MCF 10A (cell line): Measurements from ENCODE around the gene SLC22A4. TPM values are rescaled to one million over a fixed set of nuclear protein-coding genes. Genes with fewer than 3 reads are reported as not detected.

Experiments
- BruUV-seq: library from RNA; stranded (reverse); fragments of 400-500 nt; replicated peaks from 2 replicates; lab custom pipeline; 2021; lab: Mats Ljungman, UMichigan
- CTCF ChIA-PET: fragments of 300-600 bp; sonication (Branson Sonifier 250); formaldehyde crosslinking; extraction: SDS; loops from one replicate; lab custom pipeline; 2021; ENCODE audit warnings: antibody characterized with exemption, inconsistent platforms; lab: Yijun Ruan, JAX
- POLR2A ChIA-PET: fragments of 300-600, 350-650 bp; sonication (Branson Sonifier 250); formaldehyde crosslinking; extraction: SDS; loops from one replicate; lab custom pipeline; 2020; ENCODE audit warnings: antibody characterized with exemption, inconsistent platforms; lab: Yijun Ruan, JAX
- DNase-seq: peaks from one replicate; pipeline ENCODE4 v3.0.0-alpha.2; 2018; ENCODE audit not compliant: unreplicated experiment
- H3K27ac Mint-ChIP-seq: one replicate; pipeline ENCODE4 v1.8.0; 2022; ENCODE audit warnings: mild to moderate bottlenecking, low read depth, mixed read lengths; ENCODE audit not compliant: unreplicated experiment
- H3K27me3 Mint-ChIP-seq: one replicate; pipeline ENCODE4 v1.8.0; 2022; ENCODE audit warnings: mixed read lengths; ENCODE audit not compliant: insufficient read depth, unreplicated experiment
- H3K36me3 Mint-ChIP-seq: one replicate; pipeline ENCODE4 v1.8.0; 2022; ENCODE audit warnings: mild to moderate bottlenecking, moderate library complexity, mixed read lengths; ENCODE audit not compliant: insufficient read depth, unreplicated experiment
- H3K4me1 Mint-ChIP-seq: one replicate; pipeline ENCODE4 v1.8.0; 2022; ENCODE audit warnings: mixed read lengths; ENCODE audit not compliant: insufficient read depth, unreplicated experiment
- H3K4me3 Mint-ChIP-seq: one replicate; pipeline ENCODE4 v1.8.0; 2022; ENCODE audit warnings: mild to moderate bottlenecking, moderate library complexity, mixed read lengths; ENCODE audit not compliant: unreplicated experiment
- H3K9me3 Mint-ChIP-seq: one replicate; pipeline ENCODE4 v1.8.0; 2022; ENCODE audit warnings: mixed read lengths; ENCODE audit not compliant: unreplicated experiment
- intact Hi-C: fragments of 100-400 bp; cut with micrococcal nuclease; formaldehyde crosslinking; loops from 2 replicates; pipeline ENCODE4 v1.14.1; 2022
- total RNA-seq: library from RNA; stranded (reverse); gene quantifications from 2 replicates; pipeline ENCODE4 v1.2.3, GENCODE V29; 2022
- TF ChIP-seq, protein P1 (sequence below): fragments of 200-600 bp; IDR thresholded peaks from one replicate; pipeline ENCODE4 v1.8.0; 2022; ENCODE audit warnings: antibody characterized with exemption, mild to moderate bottlenecking; ENCODE audit not compliant: unreplicated experiment

SLC22A4 gene
- total RNA-seq, 1 experiment from 2014 or later: 17.5 TPM

GRCh38 chr5:132384506-132385050 lies 90.4 kb downstream of the SLC22A4 start:
- POLR2A ChIA-PET: interaction anchor here (1.0 to 1.6 kb wide), 3 partner anchors 15 to 116 kb away, joined by 3 to 4 read pairs (median 4); partner anchors contain the start of genes IRF1 and SLC22A5
- BruUV-seq: no TSS peak
- intact Hi-C loops: loop anchor here (1.0 to 10.0 kb wide), 6 partner anchors 92 to 438 kb away; partner anchors contain the start of genes P4HA2 and SLC22A4
- Mint-ChIP-seq H3K36me3 (peaks cover 80% of the 10 kb centered on the region), H3K27me3 (no peaks in the 10 kb centered on the region), H3K4me3 (no peak overlapping the region), H3K4me1 (peaks cover 61% of the 10 kb centered on the region), H3K9me3 (no peaks in the 10 kb centered on the region), H3K27ac (no peak overlapping the region)
- CTCF ChIA-PET: interaction anchor here (1.1 to 9.4 kb wide), 7 partner anchors 12 to 204 kb away, joined by 3 to 359 read pairs (median 7); partner anchors contain the start of genes IRF1 and SLC22A4
- TF ChIP-seq, protein P1, sequence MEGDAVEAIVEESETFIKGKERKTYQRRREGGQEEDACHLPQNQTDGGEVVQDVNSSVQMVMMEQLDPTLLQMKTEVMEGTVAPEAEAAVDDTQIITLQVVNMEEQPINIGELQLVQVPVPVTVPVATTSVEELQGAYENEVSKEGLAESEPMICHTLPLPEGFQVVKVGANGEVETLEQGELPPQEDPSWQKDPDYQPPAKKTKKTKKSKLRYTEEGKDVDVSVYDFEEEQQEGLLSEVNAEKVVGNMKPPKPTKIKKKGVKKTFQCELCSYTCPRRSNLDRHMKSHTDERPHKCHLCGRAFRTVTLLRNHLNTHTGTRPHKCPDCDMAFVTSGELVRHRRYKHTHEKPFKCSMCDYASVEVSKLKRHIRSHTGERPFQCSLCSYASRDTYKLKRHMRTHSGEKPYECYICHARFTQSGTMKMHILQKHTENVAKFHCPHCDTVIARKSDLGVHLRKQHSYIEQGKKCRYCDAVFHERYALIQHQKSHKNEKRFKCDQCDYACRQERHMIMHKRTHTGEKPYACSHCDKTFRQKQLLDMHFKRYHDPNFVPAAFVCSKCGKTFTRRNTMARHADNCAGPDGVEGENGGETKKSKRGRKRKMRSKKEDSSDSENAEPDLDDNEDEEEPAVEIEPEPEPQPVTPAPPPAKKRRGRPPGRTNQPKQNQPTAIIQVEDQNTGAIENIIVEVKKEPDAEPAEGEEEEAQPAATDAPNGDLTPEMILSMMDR: no peak
- DNase-seq: no peak

DNA sequence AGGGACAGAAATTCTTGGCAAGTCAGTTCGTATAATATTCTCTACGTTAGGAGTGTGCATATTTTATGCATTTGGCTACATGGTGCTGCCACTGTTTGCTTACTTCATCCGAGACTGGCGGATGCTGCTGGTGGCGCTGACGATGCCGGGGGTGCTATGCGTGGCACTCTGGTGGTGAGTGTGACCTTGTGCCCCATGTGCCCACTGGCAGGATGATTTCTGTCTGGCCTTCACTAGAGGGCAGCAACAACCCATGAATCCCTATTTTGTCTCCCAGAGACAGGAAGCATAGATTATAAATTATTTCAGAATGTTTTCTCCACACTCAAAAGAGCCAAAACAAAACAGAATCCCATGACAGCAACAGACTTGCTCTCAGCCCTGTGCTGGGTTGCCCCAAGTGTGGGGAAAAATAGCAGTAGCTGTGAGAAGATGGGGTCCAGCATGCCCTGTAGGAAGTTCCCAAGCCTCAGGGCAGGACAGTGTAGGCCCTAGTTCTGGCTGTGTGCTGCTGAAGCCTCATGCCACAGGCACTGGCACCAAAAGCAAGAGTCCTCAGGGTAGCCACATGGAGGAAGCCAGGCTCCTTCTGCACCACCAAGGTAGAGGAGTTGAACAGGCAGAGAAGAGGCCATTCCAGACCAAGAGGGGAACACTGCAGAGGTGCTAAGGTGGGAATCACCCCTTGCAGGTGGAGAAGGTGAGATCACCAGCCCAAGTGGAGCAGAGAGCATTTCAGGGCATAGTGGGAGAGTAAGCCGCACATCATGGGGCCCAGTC lies 91.3 kb downstream of the SLC22A4 start:
- POLR2A ChIA-PET: interaction anchor here (3.5 to 6.5 kb wide), 7 partner anchors 11 to 117 kb away, joined by 18 to 124 read pairs (median 70); partner anchors contain the start of genes IRF1, SLC22A4 and SLC22A5
- TF ChIP-seq, protein P1: peak; percentile 77
- BruUV-seq: no TSS peak

DNA sequence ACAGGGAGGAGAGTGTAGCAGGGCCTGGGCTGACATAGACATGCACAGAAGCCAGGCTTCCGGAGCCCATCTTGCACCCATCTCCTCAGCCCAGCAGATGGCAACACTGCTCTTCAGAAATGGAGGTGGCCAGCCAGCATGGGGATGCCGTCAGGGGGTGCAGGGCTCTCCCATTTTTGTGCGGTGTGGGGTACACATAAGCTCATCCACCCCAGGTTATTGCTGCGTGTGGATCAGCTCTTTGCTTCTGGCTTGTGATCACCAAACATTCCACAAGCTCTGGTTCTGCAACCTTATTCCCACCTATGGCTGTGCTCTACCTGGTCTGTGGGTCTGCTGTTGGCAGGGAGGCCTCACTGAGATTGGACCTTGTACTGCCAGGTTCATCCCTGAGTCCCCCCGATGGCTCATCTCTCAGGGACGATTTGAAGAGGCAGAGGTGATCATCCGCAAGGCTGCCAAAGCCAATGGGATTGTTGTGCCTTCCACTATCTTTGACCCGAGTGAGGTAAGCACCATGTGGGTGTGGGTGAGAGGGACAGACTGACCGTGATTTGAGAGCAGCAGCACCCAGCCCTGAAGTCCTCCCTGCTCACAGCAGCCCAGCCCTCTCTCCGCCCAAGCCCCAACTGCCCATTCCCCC lies 92.6 kb downstream of the SLC22A4 start:
- Mint-ChIP-seq H3K4me1 (peaks cover 53% of the 10 kb centered on the region), H3K9me3 (no peaks in the 10 kb centered on the region), H3K4me3 (no peak overlapping the region), H3K27ac (peak overlapping the region; percentile 13), H3K27me3 (no peaks in the 10 kb centered on the region), H3K36me3 (peaks cover 80% of the 10 kb centered on the region)
- CTCF ChIA-PET: interaction anchor here (0.6 to 9.4 kb wide), 48 partner anchors 8 to 431 kb away, joined by 3 to 359 read pairs (median 4); partner anchors contain the start of genes IRF1, SLC22A4 and SLC22A5
- POLR2A ChIA-PET: interaction anchor here (0.5 to 6.5 kb wide), 15 partner anchors 12 to 665 kb away, joined by 3 to 124 read pairs (median 18); partner anchors contain the start of genes HSPA4, IRF1, RAD50 and SLC22A4
- intact Hi-C loops: loop anchor here (1.0 to 10.0 kb wide), 8 partner anchors 25 to 436 kb away; partner anchors contain the start of genes P4HA2 and SLC22A4
- peak; percentile 87 for DNase-seq
- BruUV-seq: no TSS peak
- TF ChIP-seq, protein P1: peak; percentile 89

More for the DNA sequence above, 91.3 kb downstream of the SLC22A4 start:
- DNase-seq: peak; percentile 81
- CTCF ChIA-PET: interaction anchor here (0.5 to 9.4 kb wide), 28 partner anchors 7 to 335 kb away, joined by 3 to 359 read pairs (median 6); partner anchors contain the start of genes IRF1 and SLC22A4
- Mint-ChIP-seq H3K4me1 (peaks cover 62% of the 10 kb centered on the region), H3K27me3 (no peaks in the 10 kb centered on the region), H3K27ac (peak overlapping the region; percentile 54), H3K4me3 (no peak overlapping the region), H3K36me3 (peaks cover 80% of the 10 kb centered on the region), H3K9me3 (no peaks in the 10 kb centered on the region)
- intact Hi-C loops: loop anchor here (1.0 to 10.0 kb wide), 9 partner anchors 26 to 437 kb away; partner anchors contain the start of genes P4HA2 and SLC22A4
